ENCODE results near the gene MUC5B. TPM values are rescaled to one million over a fixed set of nuclear protein-coding genes. Genes with fewer than 3 reads are reported as not detected.

Gene MUC5B
- total RNA-seq, 1 experiment from 2014 or later: 1.6 TPM

DNA sequence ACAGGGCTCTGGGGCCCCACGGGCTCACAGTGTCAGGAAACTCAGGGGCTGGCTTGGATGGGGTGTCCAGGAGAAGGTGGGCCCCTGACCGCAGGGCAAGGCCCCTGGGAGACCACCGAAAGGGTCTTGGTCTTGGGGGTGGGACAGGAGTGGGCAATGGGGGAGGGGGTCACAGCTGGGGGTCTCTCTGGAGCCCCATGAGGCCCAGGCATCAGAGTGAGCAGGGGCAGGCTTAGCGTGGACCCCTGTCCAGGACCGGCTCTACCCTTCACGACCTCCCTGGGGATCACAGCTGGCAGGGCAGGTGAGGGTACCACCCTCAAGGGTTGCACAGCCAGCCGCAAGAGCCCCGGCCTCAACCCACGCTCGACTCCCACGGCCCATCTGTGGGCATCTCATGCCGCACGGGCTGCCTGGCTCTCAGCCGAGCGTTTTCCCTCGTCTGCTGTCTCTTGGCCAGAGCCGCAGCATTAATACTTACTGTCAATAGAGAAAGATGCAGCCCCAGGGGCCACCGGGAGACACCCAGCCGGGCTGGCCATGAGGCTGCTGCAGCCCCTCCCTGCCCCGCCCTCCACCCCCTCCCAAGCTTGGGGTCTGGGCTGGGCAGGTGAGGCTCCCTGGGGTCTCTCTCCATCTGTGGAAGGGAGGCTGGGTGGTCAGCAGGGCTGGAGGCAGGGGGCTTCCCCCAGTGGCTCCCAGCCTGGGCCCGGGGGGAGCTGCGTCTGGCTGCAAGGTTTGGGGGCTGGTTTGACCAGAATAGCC is 662 bp downstream of the MUC5B start:
- H3K4me1 Mint-ChIP-seq: peaks cover 3% of the 10 kb centered on the region
- CTCF ChIA-PET: interaction anchor here (0.7 to 1.6 kb wide), 7 partner anchors 9 to 379 kb away, joined by 3 to 8 read pairs (median 4); no protein-coding TSS in a partner anchor
- no peak for TF ChIP-seq GRHL2 (CRISPR knock-in tag; IDR thresholded peaks at IDR 0.05; ENCODE audit: insufficient replicate concordance, severe bottlenecking)
- TF ChIP-seq NR2C2 (CRISPR knock-in tag; IDR thresholded peaks at IDR 0.05): no peak
- no peak for TF ChIP-seq ZNF317 (CRISPR knock-in tag; IDR thresholded peaks at IDR 0.05; ENCODE audit: borderline replicate concordance, low read depth)
- no peak for TF ChIP-seq ETV6 (CRISPR knock-in tag; IDR thresholded peaks at IDR 0.05)
- no peak for ATAC-seq
- H3K36me3 Mint-ChIP-seq: no peaks in the 10 kb centered on the region
- no peaks in the 10 kb centered on the region for H3K9me3 Mint-ChIP-seq
- no peak overlapping the region for H3K27ac Mint-ChIP-seq
- DNase-seq (ENCODE audit: low spot score): peak; percentile 10
- H3K4me3 Mint-ChIP-seq: no peak overlapping the region
- POLR2A ChIA-PET: no interaction called here
- H3K27me3 Mint-ChIP-seq (ENCODE audit: low read depth): no peaks in the 10 kb centered on the region

- TF ChIP-seq ATF3 (CRISPR knock-in tag; conservative IDR thresholded peaks at IDR 0.05): no peak
- TF ChIP-seq TEAD4 (CRISPR knock-in tag; IDR thresholded peaks at IDR 0.05): no peak
- no peak for TF ChIP-seq IRF2 (CRISPR knock-in tag; IDR thresholded peaks at IDR 0.05; ENCODE audit: borderline replicate concordance, low read depth)
- TF ChIP-seq, protein P1, sequence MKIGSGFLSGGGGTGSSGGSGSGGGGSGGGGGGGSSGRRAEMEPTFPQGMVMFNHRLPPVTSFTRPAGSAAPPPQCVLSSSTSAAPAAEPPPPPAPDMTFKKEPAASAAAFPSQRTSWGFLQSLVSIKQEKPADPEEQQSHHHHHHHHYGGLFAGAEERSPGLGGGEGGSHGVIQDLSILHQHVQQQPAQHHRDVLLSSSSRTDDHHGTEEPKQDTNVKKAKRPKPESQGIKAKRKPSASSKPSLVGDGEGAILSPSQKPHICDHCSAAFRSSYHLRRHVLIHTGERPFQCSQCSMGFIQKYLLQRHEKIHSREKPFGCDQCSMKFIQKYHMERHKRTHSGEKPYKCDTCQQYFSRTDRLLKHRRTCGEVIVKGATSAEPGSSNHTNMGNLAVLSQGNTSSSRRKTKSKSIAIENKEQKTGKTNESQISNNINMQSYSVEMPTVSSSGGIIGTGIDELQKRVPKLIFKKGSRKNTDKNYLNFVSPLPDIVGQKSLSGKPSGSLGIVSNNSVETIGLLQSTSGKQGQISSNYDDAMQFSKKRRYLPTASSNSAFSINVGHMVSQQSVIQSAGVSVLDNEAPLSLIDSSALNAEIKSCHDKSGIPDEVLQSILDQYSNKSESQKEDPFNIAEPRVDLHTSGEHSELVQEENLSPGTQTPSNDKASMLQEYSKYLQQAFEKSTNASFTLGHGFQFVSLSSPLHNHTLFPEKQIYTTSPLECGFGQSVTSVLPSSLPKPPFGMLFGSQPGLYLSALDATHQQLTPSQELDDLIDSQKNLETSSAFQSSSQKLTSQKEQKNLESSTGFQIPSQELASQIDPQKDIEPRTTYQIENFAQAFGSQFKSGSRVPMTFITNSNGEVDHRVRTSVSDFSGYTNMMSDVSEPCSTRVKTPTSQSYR (CRISPR knock-in tag; IDR thresholded peaks at IDR 0.05): no peak
- no peak for TF ChIP-seq KAT7 (CRISPR knock-in tag; IDR thresholded peaks at IDR 0.05; ENCODE audit: borderline replicate concordance)
- TF ChIP-seq PRRX2 (CRISPR knock-in tag; IDR thresholded peaks at IDR 0.05): no peak
- TF ChIP-seq, protein P2, sequence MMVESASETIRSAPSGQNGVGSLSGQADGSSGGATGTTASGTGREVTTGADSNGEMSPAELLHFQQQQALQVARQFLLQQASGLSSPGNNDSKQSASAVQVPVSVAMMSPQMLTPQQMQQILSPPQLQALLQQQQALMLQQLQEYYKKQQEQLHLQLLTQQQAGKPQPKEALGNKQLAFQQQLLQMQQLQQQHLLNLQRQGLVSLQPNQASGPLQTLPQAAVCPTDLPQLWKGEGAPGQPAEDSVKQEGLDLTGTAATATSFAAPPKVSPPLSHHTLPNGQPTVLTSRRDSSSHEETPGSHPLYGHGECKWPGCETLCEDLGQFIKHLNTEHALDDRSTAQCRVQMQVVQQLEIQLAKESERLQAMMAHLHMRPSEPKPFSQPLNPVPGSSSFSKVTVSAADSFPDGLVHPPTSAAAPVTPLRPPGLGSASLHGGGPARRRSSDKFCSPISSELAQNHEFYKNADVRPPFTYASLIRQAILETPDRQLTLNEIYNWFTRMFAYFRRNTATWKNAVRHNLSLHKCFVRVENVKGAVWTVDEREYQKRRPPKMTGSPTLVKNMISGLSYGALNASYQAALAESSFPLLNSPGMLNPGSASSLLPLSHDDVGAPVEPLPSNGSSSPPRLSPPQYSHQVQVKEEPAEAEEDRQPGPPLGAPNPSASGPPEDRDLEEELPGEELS (CRISPR knock-in tag; IDR thresholded peaks at IDR 0.05): no peak
- no peak for TF ChIP-seq ZNF396 (CRISPR knock-in tag; IDR thresholded peaks at IDR 0.05; ENCODE audit: borderline replicate concordance)
- TF ChIP-seq ELF4 (CRISPR knock-in tag; IDR thresholded peaks at IDR 0.05; ENCODE audit: low read depth): no peak
- no peak for TF ChIP-seq TCF7 (CRISPR knock-in tag; IDR thresholded peaks at IDR 0.05; ENCODE audit: low read depth)
- TF ChIP-seq, protein P3, sequence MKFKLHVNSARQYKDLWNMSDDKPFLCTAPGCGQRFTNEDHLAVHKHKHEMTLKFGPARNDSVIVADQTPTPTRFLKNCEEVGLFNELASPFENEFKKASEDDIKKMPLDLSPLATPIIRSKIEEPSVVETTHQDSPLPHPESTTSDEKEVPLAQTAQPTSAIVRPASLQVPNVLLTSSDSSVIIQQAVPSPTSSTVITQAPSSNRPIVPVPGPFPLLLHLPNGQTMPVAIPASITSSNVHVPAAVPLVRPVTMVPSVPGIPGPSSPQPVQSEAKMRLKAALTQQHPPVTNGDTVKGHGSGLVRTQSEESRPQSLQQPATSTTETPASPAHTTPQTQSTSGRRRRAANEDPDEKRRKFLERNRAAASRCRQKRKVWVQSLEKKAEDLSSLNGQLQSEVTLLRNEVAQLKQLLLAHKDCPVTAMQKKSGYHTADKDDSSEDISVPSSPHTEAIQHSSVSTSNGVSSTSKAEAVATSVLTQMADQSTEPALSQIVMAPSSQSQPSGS (CRISPR knock-in tag; IDR thresholded peaks at IDR 0.05; ENCODE audit: borderline replicate concordance, low read depth): no peak
- no peak for TF ChIP-seq NR3C1 (CRISPR knock-in tag; conservative IDR thresholded peaks at IDR 0.05; ENCODE audit: low read depth)
- TF ChIP-seq SMAD3 (CRISPR knock-in tag; IDR thresholded peaks at IDR 0.05; ENCODE audit: borderline replicate concordance): no peak
- no peak for TF ChIP-seq JAZF1 (CRISPR knock-in tag; IDR thresholded peaks at IDR 0.05)
- no peak for TF ChIP-seq FOXJ3 (CRISPR knock-in tag; IDR thresholded peaks at IDR 0.05; ENCODE audit: borderline replicate concordance)
- DNase-seq (ENCODE audit: low spot score): no peak
- peaks cover 3% of the 10 kb centered on the region for H3K4me1 Mint-ChIP-seq
- ATAC-seq: no peak
- H3K36me3 Mint-ChIP-seq: no peaks in the 10 kb centered on the region
- no peaks in the 10 kb centered on the region for H3K27me3 Mint-ChIP-seq (ENCODE audit: low read depth)
- POLR2A ChIA-PET: no interaction called here
- no peak overlapping the region for H3K27ac Mint-ChIP-seq
- H3K4me3 Mint-ChIP-seq: no peak overlapping the region
- CTCF ChIA-PET: interaction anchor here (0.7 to 1.6 kb wide), 8 partner anchors 9 to 379 kb away, joined by 3 to 8 read pairs (median 4); no protein-coding TSS in a partner anchor
- H3K9me3 Mint-ChIP-seq: no peaks in the 10 kb centered on the region
Measured at GRCh38 chr11:1224111-1224490, 1.2 kb downstream of the MUC5B start.

Data from WTC11 (cell line).